Mammary epithelial cell (primary cell): Measurements from ENCODE around the gene NCOA5.

ENCODE experiments used
- CTCF ChIP-seq, 2 donors: IDR thresholded peaks in 1 of 2; conservative IDR thresholded peaks in 1 of 2; 2 replicates each; pipeline ENCODE4 v1.5.1; 2011 to 2012; ENCODE audit warnings: inconsistent platforms in 2 of 2, low read length in 2 of 2, mild to moderate bottlenecking in 2 of 2, control low read depth in 1 of 2, low read depth in 1 of 2; ENCODE audit not compliant: insufficient read depth in 1 of 2; ENCODE audit errors: extremely low read depth in 1 of 2
- EZH2 ChIP-seq: IDR thresholded peaks from 2 replicates; pipeline ENCODE4 v1.6.1; 2012; ENCODE audit warnings: low read length, inconsistent platforms, borderline replicate concordance

- no peak for TF ChIP-seq CTCF (conservative IDR thresholded peaks at IDR 0.05 in 1 of 2, IDR thresholded peaks at IDR 0.05 in 1 of 2; ENCODE audit: extremely low read depth in 1 of 2, insufficient read depth in 1 of 2, low read depth in 1 of 2, low read length in 2 of 2)
- no peak for TF ChIP-seq EZH2
Measured at GRCh38 chr20:46062151-46062550, 27.6 kb downstream of the NCOA5 start.
